ENCODE results near the gene C4BPB. TPM values are rescaled to one million over a fixed set of nuclear protein-coding genes. Genes with fewer than 3 reads are reported as not detected.

C4BPB gene
- total and polyA plus RNA-seq, 2 of the 8 experiments (the other 6 are each of a cell fraction or from before 2014, with no cell fraction given): not detected

- no peak for TF ChIP-seq CTCF (IDR thresholded peaks at IDR 0.05; ENCODE audit: control extremely low read depth in 1 of 3, insufficient read depth in 1 of 3, low read depth in 1 of 3, low read length in 3 of 3)
- TF ChIP-seq TCF12 (IDR thresholded peaks at IDR 0.05; ENCODE audit: low read depth, low read length): no peak
- no peak for TF ChIP-seq YY1 (IDR thresholded peaks at IDR 0.05; ENCODE audit: low read depth, low read length)
Observed at GRCh38 chr1:207062058-207062457, 26.6 kb upstream of the C4BPB start (continued).

Measured in H1 (cell line).